Prostate gland (tissue), 2 donors: ENCODE data around the gene ST6GALNAC3. TPM values are rescaled to one million over a fixed set of nuclear protein-coding genes. Genes with fewer than 3 reads are reported as not detected.

ENCODE experiments used
- DNase-seq: peaks from one replicate; pipeline ENCODE4 v3.0.0-alpha.2; 2019; ENCODE audit warnings: low spot score
- H3K27ac ChIP-seq, 2 donors: fragments of 200-600 bp; sonication (generic); 2 replicates each; pipeline ENCODE4 v1.5.1; 2017 to 2019
- H3K27me3 ChIP-seq: fragments of 200-600 bp; sonication (generic); replicated peaks from 2 replicates; pipeline ENCODE4 v1.5.1; 2019; ENCODE audit not compliant: insufficient read depth
- H3K36me3 ChIP-seq, 2 donors: fragments of 200-600 bp; sonication (generic); 1 replicate in 1 of 2; 2 replicates in 1 of 2; pipeline versions ENCODE4 v1.5.1 to v1.8.1; 2017 to 2019
- H3K4me1 ChIP-seq: fragments of 200-600 bp; sonication (generic); replicated peaks from 2 replicates; pipeline ENCODE4 v1.5.1; 2019
- H3K4me3 ChIP-seq, 2 donors: fragments of 200-600 bp; sonication (generic); 2 replicates each; pipeline ENCODE4 v1.5.1; 2017 to 2019
- H3K9me3 ChIP-seq: fragments of 200-600 bp; sonication (generic); 2 replicates; pipeline ENCODE4 v1.5.1; 2017
- POLR2A ChIP-seq: fragments of 450-650 bp; IDR thresholded peaks from one replicate; pipeline ENCODE4 v1.6.1; 2016; ENCODE audit warnings: antibody characterized with exemption, mild to moderate bottlenecking
- POLR2AphosphoS5 ChIP-seq: sonication (generic); formaldehyde crosslinking; IDR thresholded peaks from one replicate; pipeline ENCODE4 v1.6.1; 2017; ENCODE audit warnings: antibody characterized with exemption
- WGBS: methylation state at CpG from one replicate; pipeline ENCODE4 v1.1.5; 2018; 5-methylcytosine and 5-hydroxymethylcytosine counted together
- intact Hi-C: fragments of 100-400 bp; cut with DNase I; formaldehyde crosslinking; loops from one replicate; pipeline ENCODE4 v1.14.2; 2022
- total RNA-seq, 2 donors: library from RNA; depleted of rRNA; stranded (reverse); fragments of >200 nt; gene quantifications; one replicate each; pipeline ENCODE4 v1.1.0, GENCODE V29; 2016
- TF ChIP-seq, protein P1 (sequence below), 4 experiments: fragments of 200-600 bp in 2 of 4; fragments of 450-650 bp in 2 of 4; sonication (generic) in 2 of 4; IDR thresholded peaks; 1 replicate in 3 of 4; 2 replicates in 1 of 4; pipeline ENCODE4 v1.5.1; 2016 to 2019; ENCODE audit warnings: antibody characterized with exemption in 4 of 4, mild to moderate bottlenecking in 2 of 4, moderate library complexity in 2 of 4

ST6GALNAC3 gene
- total RNA-seq, 2 donors from 2014 or later: 0.41 to 0.80 TPM

DNA sequence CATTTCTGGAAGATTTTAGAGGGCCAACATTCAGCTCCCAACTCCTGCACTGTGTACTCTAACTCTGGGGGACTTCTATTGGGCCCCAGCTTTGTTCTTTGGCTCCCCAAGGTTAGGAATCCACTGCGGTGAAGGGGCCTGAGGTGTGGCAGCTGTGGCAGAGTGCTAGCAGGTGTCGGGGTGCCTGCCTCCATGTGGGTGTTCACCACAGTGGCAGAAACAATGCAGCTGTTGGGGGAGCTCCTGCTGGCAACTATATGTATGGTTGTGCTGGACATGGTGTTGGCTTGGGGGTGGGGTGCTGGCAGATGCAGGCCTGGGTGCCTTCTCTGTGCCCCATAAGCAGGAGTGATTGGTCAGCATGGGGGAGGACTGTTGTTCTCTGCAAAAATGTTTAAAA lies 95.5 kb downstream of the ST6GALNAC3 start:
- Histone ChIP-seq H3K4me1 (no peaks in the 10 kb centered on the region), H3K9me3 (no peaks in the 10 kb centered on the region), H3K27me3 (no peaks in the 10 kb centered on the region), H3K4me3 (no peak overlapping the region), H3K36me3 (no peaks in the 10 kb centered on the region), H3K27ac (no peak overlapping the region)
- DNase-seq: no peak
- intact Hi-C loops: no loop called here
- 94% methylated on average over 2 of the region's 2 CpGs for WGBS
- TF ChIP-seq POLR2AphosphoS5: no peak
- TF ChIP-seq POLR2A: no peak
- TF ChIP-seq, protein P1, sequence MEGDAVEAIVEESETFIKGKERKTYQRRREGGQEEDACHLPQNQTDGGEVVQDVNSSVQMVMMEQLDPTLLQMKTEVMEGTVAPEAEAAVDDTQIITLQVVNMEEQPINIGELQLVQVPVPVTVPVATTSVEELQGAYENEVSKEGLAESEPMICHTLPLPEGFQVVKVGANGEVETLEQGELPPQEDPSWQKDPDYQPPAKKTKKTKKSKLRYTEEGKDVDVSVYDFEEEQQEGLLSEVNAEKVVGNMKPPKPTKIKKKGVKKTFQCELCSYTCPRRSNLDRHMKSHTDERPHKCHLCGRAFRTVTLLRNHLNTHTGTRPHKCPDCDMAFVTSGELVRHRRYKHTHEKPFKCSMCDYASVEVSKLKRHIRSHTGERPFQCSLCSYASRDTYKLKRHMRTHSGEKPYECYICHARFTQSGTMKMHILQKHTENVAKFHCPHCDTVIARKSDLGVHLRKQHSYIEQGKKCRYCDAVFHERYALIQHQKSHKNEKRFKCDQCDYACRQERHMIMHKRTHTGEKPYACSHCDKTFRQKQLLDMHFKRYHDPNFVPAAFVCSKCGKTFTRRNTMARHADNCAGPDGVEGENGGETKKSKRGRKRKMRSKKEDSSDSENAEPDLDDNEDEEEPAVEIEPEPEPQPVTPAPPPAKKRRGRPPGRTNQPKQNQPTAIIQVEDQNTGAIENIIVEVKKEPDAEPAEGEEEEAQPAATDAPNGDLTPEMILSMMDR (IDR thresholded peaks at IDR 0.05): no peak

DNA sequence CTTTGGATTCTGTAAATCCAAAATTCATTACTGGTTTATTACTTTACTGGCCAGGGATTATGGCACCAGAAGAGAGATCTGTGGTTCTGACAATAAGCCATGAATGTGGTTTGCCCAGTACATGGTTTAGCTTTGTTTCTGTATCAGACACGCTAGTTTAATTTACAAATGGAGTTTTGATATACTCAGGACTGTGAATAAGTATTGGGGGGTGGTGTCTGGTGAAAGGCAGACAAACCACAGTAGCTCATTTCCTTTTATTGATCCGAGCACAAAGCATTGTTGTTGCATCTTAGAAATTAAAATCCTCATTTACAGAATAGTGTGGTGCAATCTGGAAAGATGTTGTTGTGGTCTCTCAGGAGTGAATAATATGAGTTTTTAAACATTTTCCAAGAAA lies 96.0 kb downstream of the ST6GALNAC3 start:
- no peak for DNase-seq
- TF ChIP-seq POLR2A (no peak), POLR2AphosphoS5 (no peak)
- TF ChIP-seq, protein P1 (IDR thresholded peaks at IDR 0.05): no peak
- 84% methylated on average over 2 of the region's 2 CpGs for WGBS
- Histone ChIP-seq H3K36me3 (no peaks in the 10 kb centered on the region), H3K27me3 (no peaks in the 10 kb centered on the region), H3K4me1 (no peaks in the 10 kb centered on the region), H3K4me3 (no peak overlapping the region), H3K9me3 (no peaks in the 10 kb centered on the region), H3K27ac (no peak overlapping the region)
- intact Hi-C loops: no loop called here

DNA sequence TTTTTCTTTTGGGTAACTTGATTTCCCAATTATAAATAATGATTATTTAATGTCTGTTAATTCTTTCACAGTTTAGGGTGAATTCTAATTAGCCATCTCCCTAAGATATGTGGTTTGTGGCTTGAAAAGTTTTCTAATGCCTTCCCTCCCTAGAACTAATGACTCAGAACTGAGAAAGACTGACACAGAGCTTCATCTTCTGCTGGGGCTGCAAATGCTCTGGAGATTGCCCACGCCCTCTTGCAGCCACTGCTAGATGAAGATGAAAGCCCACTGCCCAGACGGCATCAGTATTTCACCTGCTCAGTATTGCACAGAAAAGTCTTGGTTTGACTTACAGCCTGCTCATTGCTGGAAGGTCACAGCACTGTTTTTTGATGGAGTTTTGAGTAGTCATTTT lies 101.5 kb downstream of the ST6GALNAC3 start:
- Histone ChIP-seq H3K4me1 (no peaks in the 10 kb centered on the region), H3K36me3 (no peaks in the 10 kb centered on the region), H3K4me3 (no peak overlapping the region), H3K27ac (no peak overlapping the region), H3K27me3 (no peaks in the 10 kb centered on the region), H3K9me3 (no peaks in the 10 kb centered on the region)
- TF ChIP-seq, protein P1 (IDR thresholded peaks at IDR 0.05): no peak
- no peak for TF ChIP-seq POLR2AphosphoS5
- TF ChIP-seq POLR2A: no peak
- no peak for DNase-seq
- 51% methylated on average over 2 of the region's 2 CpGs for WGBS
- intact Hi-C loops: no loop called here

DNA sequence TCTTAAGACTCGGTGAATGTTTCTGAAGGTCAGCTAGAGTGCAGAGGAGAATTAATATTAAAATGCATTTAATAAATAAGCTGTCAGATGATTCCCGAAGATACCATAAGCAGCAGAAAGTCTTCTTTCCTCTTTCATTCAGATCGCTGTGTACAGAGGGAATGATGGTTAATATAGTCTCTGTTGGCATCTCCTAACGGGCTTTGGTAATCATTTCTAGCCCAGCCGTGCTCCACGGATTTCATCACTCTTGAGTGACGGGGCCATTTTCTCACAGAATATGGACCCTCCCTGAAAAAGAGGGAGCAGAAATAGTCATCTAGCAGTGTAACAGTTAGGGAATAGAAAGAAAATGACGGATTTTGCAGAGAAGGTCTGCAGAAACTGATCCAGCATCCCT lies 103.1 kb downstream of the ST6GALNAC3 start:
- 75% methylated on average over 8 of the region's 8 CpGs for WGBS
- no peaks in the 10 kb centered on the region for H3K27me3 ChIP-seq
- intact Hi-C loops: no loop called here
- no peak overlapping the region for H3K27ac ChIP-seq
- no peaks in the 10 kb centered on the region for H3K9me3 ChIP-seq
- TF ChIP-seq POLR2A: no peak
- TF ChIP-seq, protein P1 (IDR thresholded peaks at IDR 0.05): no peak
- no peak overlapping the region for H3K4me3 ChIP-seq
- DNase-seq: no peak
- no peaks in the 10 kb centered on the region for H3K4me1 ChIP-seq
- no peaks in the 10 kb centered on the region for H3K36me3 ChIP-seq

DNA sequence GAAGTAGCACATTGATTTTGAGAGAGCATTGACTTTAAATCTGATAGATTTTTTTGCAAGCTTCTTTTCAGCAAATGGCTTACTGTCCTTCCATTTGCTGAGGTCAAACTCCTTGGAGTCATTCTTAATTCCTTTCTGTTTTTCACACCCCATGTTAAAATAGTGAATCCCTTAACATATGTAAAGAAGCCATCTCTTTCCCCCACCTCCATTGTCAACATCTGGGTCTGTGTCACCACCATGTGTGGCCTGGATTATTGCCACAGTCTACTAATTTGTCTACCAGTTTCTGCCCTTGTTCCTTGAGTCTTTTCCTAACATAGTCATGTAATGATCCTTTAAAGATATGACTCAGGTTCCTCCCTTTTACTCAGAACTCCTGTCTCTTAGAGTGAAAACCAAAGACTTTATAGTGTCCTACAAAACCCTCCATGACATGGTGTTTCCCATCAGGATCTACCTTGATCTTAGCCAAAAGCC lies 104.7 kb downstream of the ST6GALNAC3 start:
- no peak for DNase-seq
- H3K36me3 ChIP-seq: no peaks in the 10 kb centered on the region
- H3K4me3 ChIP-seq: no peak overlapping the region
- TF ChIP-seq, protein P1 (IDR thresholded peaks at IDR 0.05): no peak
- TF ChIP-seq POLR2A: no peak
- TF ChIP-seq POLR2AphosphoS5: no peak
- intact Hi-C loops: no loop called here
- H3K9me3 ChIP-seq: no peaks in the 10 kb centered on the region
- H3K27ac ChIP-seq: no peak overlapping the region
- no peaks in the 10 kb centered on the region for H3K4me1 ChIP-seq
- H3K27me3 ChIP-seq: no peaks in the 10 kb centered on the region
